Peyer's patch (tissue), 4 donors: ENCODE data around the gene MYRIP.

Source experiments
- POLR2A ChIP-seq, 2 donors: fragments of 450-650 bp; IDR thresholded peaks; one replicate each; pipeline ENCODE4 v1.5.1; 2017; ENCODE audit warnings: antibody characterized with exemption in 2 of 2, mild to moderate bottlenecking in 2 of 2, moderate library complexity in 2 of 2
- TF ChIP-seq, protein P1 (sequence below), 6 experiments: fragments of 450-650 bp in 4 of 6; fragments of 200-600 bp in 2 of 6; sonication (generic) in 1 of 6; IDR thresholded peaks; one replicate each; pipeline ENCODE4 v1.5.1; 2017 to 2019; ENCODE audit warnings: antibody characterized with exemption in 6 of 6, mild to moderate bottlenecking in 3 of 6, moderate library complexity in 1 of 6

DNA sequence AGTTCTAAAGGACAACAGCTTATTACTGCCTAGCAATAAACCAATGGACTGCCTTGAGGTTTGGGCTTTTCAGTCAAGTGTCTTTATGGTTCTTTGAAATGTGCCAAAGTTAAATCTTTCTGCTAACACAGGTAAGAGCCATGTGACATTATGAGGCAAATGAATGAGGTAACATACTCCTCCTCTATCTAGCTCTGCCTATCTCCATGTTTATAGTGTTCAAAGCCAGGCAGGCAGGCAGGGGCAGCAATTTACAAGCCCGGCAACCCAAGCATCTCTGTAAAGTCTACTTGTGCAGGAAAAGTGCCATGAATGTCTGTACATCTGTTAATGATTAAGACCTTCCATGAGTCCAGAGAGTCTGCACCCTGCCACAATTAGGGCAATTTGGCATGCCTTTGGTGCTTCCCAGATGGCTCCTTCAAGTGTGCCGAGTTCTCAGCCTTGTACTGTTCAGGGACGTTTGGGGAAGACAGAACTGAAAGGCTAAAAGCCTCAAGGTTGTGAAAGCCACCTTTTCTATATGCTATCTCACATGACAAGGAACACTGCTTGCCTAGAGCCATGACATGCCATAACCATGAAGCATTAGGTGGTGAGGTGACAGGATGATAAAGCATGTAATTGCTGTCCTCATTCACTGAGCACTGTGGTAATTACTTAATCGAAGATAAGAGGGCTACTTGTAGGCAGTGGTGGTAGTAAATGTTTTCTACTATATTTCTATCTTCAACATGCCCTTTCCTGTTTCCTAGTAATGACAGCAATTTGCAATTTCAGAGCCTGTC is 458.7 kb downstream of the MYRIP start:
- TF ChIP-seq, protein P1, sequence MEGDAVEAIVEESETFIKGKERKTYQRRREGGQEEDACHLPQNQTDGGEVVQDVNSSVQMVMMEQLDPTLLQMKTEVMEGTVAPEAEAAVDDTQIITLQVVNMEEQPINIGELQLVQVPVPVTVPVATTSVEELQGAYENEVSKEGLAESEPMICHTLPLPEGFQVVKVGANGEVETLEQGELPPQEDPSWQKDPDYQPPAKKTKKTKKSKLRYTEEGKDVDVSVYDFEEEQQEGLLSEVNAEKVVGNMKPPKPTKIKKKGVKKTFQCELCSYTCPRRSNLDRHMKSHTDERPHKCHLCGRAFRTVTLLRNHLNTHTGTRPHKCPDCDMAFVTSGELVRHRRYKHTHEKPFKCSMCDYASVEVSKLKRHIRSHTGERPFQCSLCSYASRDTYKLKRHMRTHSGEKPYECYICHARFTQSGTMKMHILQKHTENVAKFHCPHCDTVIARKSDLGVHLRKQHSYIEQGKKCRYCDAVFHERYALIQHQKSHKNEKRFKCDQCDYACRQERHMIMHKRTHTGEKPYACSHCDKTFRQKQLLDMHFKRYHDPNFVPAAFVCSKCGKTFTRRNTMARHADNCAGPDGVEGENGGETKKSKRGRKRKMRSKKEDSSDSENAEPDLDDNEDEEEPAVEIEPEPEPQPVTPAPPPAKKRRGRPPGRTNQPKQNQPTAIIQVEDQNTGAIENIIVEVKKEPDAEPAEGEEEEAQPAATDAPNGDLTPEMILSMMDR (IDR thresholded peaks at IDR 0.05) = no peak
- TF ChIP-seq POLR2A (IDR thresholded peaks at IDR 0.05) = no peak
